H9 (cell line): ENCODE data around the gene PDLIM7. TPM values are rescaled to one million over a fixed set of nuclear protein-coding genes. Genes with fewer than 3 reads are reported as not detected.
A peak's percentile ranks its signal among the peaks of the same experiment; 100 is the strongest.

Source experiments
- DNase-seq: peaks from one replicate; pipeline ENCODE4 v3.0.0-alpha.2; 2017
- H2AFZ ChIP-seq: one replicate; pipeline ENCODE4 v1.6.1; 2013; ENCODE audit warnings: mild to moderate bottlenecking, low read length, control low read depth, moderate library complexity
- H2AK5ac ChIP-seq: 2 replicates; pipeline ENCODE4 v1.6.1; 2013; ENCODE audit warnings: low read length, control low read depth, mixed read lengths; ENCODE audit not compliant: insufficient read length
- H2BK120ac ChIP-seq: one replicate; pipeline ENCODE4 v1.6.1; 2013; ENCODE audit warnings: low read depth, mild to moderate bottlenecking, low read length, control low read depth, inconsistent platforms; ENCODE audit not compliant: poor library complexity, severe bottlenecking
- H2BK12ac ChIP-seq: 2 replicates; pipeline ENCODE4 v1.6.1; 2013; ENCODE audit warnings: low read length, control low read depth, mixed read lengths, low read depth; ENCODE audit not compliant: insufficient read length
- H2BK15ac ChIP-seq: 2 replicates; pipeline ENCODE4 v1.6.1; 2013; ENCODE audit warnings: low read depth, low read length, control low read depth
- H2BK20ac ChIP-seq: one replicate; pipeline ENCODE4 v1.6.1; 2013; ENCODE audit warnings: low read depth, mild to moderate bottlenecking, low read length, control low read depth, inconsistent platforms; ENCODE audit not compliant: poor library complexity, severe bottlenecking
- H2BK5ac ChIP-seq: 2 replicates; pipeline ENCODE4 v1.6.1; 2013; ENCODE audit warnings: low read length, control low read depth, mixed read lengths; ENCODE audit not compliant: insufficient read length
- H3K14ac ChIP-seq: 2 replicates; pipeline ENCODE4 v1.6.1; 2013; ENCODE audit warnings: low read length, control low read depth; ENCODE audit not compliant: insufficient read depth
- H3K18ac ChIP-seq: 2 replicates; pipeline ENCODE4 v1.6.1; 2013; ENCODE audit warnings: low read depth, mild to moderate bottlenecking, mixed read lengths, low read length, control low read depth; ENCODE audit not compliant: insufficient read length
- H3K23ac ChIP-seq: 2 replicates; pipeline ENCODE4 v1.6.1; 2013; ENCODE audit warnings: low read length, control low read depth, mixed read lengths, low read depth; ENCODE audit not compliant: insufficient read length
- H3K23me2 ChIP-seq: 2 replicates; pipeline ENCODE4 v1.6.1; 2013; ENCODE audit warnings: low read depth, mild to moderate bottlenecking, mixed read lengths, low read length, control low read depth; ENCODE audit not compliant: insufficient read length, poor library complexity, severe bottlenecking
- H3K27ac ChIP-seq: 2 replicates; pipeline ENCODE4 v1.5.1; 2013; ENCODE audit warnings: low read length, control low read depth, mixed read lengths, low read depth; ENCODE audit not compliant: insufficient read length
- H3K27me3 ChIP-seq: 2 replicates; pipeline ENCODE4 v1.6.1; 2013; ENCODE audit warnings: low read length, control low read depth, inconsistent platforms; ENCODE audit not compliant: insufficient read depth
- H3K4ac ChIP-seq: 2 replicates; pipeline ENCODE4 v1.6.1; 2013; ENCODE audit warnings: low read depth, mild to moderate bottlenecking, control low read depth, inconsistent platforms, low read length, moderate library complexity
- H3K4me1 ChIP-seq: 2 replicates; pipeline ENCODE4 v1.6.1; 2013; ENCODE audit warnings: low read length, control low read depth, inconsistent platforms; ENCODE audit not compliant: insufficient read depth
- H3K4me2 ChIP-seq: 2 replicates; pipeline ENCODE4 v1.6.1; 2013; ENCODE audit warnings: low read length, control low read depth, mixed read lengths; ENCODE audit not compliant: insufficient read length, insufficient read depth
- H3K56ac ChIP-seq: 2 replicates; pipeline ENCODE4 v1.6.1; 2013; ENCODE audit warnings: low read depth, mild to moderate bottlenecking, mixed read lengths, low read length, control low read depth; ENCODE audit not compliant: insufficient read length
- H3K79me1 ChIP-seq: 2 replicates; pipeline ENCODE4 v1.6.1; 2013; ENCODE audit warnings: low read depth, mild to moderate bottlenecking, moderate library complexity, low read length, control low read depth, inconsistent platforms; ENCODE audit not compliant: insufficient read depth, poor library complexity, severe bottlenecking
- H3K79me2 ChIP-seq: 2 replicates; pipeline ENCODE4 v1.6.1; 2013; ENCODE audit warnings: low read length, control low read depth, inconsistent platforms; ENCODE audit not compliant: insufficient read depth
- H3K9ac ChIP-seq: 2 replicates; pipeline ENCODE4 v1.6.1; 2013; ENCODE audit warnings: low read length, control low read depth, mixed read lengths; ENCODE audit not compliant: insufficient read length; ENCODE audit errors: extremely low read depth
- H3K9me3 ChIP-seq: one replicate; pipeline ENCODE4 v1.6.1; 2013; ENCODE audit warnings: low read depth, low read length, inconsistent platforms; ENCODE audit not compliant: control insufficient read depth
- H3T11ph ChIP-seq: one replicate; pipeline ENCODE4 v1.6.1; 2013; ENCODE audit warnings: mild to moderate bottlenecking, low read length, control low read depth, inconsistent platforms
- H4K20me1 ChIP-seq: one replicate; pipeline ENCODE4 v1.6.1; 2013; ENCODE audit not compliant: control insufficient read depth, insufficient read length, insufficient read depth
- H4K5ac ChIP-seq: 2 replicates; pipeline ENCODE4 v1.6.1; 2013; ENCODE audit warnings: low read depth, mild to moderate bottlenecking, mixed read lengths, low read length, control low read depth; ENCODE audit not compliant: insufficient read length
- H4K8ac ChIP-seq: replicated peaks from 2 replicates; pipeline ENCODE4 v1.6.1; 2013; ENCODE audit warnings: low read length, control low read depth, mixed read lengths, low read depth; ENCODE audit not compliant: insufficient read length
- H4K91ac ChIP-seq: 2 replicates; pipeline ENCODE4 v1.6.1; 2013; ENCODE audit warnings: low read depth, mild to moderate bottlenecking, moderate library complexity, mixed read lengths, low read length, control low read depth; ENCODE audit not compliant: insufficient read length
- H3K27ac Mint-ChIP-seq, 3 experiments: 2 replicates in 2 of 3; 3 replicates in 1 of 3; pipeline ENCODE4 v1.8.0; 2020 to 2021; ENCODE audit warnings: mixed read lengths in 3 of 3, mild to moderate bottlenecking in 1 of 3, moderate library complexity in 1 of 3
- H3K27me3 Mint-ChIP-seq: 2 replicates; pipeline ENCODE4 v1.8.0; 2021; ENCODE audit warnings: low read depth, mild to moderate bottlenecking, moderate library complexity, mixed read lengths
- H3K36me3 Mint-ChIP-seq, 3 experiments: 2 replicates in 2 of 3; 3 replicates in 1 of 3; pipeline ENCODE4 v1.8.0; 2020 to 2021; ENCODE audit warnings: low read depth in 3 of 3, mixed read lengths in 3 of 3; ENCODE audit not compliant: insufficient read depth in 1 of 3
- H3K4me1 Mint-ChIP-seq, 2 experiments: 2 replicates each; pipeline ENCODE4 v1.8.0; 2020; ENCODE audit warnings: mixed read lengths in 2 of 2
- H3K4me3 Mint-ChIP-seq, 2 experiments: 2 replicates in 1 of 2; 3 replicates in 1 of 2; pipeline ENCODE4 v1.8.0; 2020 to 2021; ENCODE audit warnings: mild to moderate bottlenecking in 2 of 2, mixed read lengths in 2 of 2, moderate library complexity in 1 of 2
- H3K9me3 Mint-ChIP-seq, 2 experiments: 2 replicates in 1 of 2; 3 replicates in 1 of 2; pipeline ENCODE4 v1.8.0; 2020; ENCODE audit warnings: mild to moderate bottlenecking in 2 of 2, mixed read lengths in 2 of 2, moderate library complexity in 1 of 2
- WGBS: extraction: QIAGEN DNeasy Blood & Tissue Kit; methylation state at CpG from one replicate; pipeline ENCODE4 v1.1.7; 2013; ENCODE audit warnings: missing lambda C conversion rate, low lambda C conversion rate, mixed read lengths; ENCODE audit not compliant: insufficient read length; ENCODE audit errors: extremely low coverage; 5-methylcytosine and 5-hydroxymethylcytosine counted together
- total RNA-seq: library from RNA; stranded (reverse); gene quantifications from 2 replicates; pipeline ENCODE4 v1.2.1, GENCODE V29; 2021
- TF ChIP-seq, protein P1 (sequence below): fragments of 200-600 bp; sonication (generic); conservative IDR thresholded peaks from 3 replicates; pipeline ENCODE4 v1.8.0; 2021; ENCODE audit warnings: antibody characterized with exemption, mild to moderate bottlenecking

Gene PDLIM7
- total RNA-seq, 1 experiment from 2014 or later, result 137 TPM

DNA sequence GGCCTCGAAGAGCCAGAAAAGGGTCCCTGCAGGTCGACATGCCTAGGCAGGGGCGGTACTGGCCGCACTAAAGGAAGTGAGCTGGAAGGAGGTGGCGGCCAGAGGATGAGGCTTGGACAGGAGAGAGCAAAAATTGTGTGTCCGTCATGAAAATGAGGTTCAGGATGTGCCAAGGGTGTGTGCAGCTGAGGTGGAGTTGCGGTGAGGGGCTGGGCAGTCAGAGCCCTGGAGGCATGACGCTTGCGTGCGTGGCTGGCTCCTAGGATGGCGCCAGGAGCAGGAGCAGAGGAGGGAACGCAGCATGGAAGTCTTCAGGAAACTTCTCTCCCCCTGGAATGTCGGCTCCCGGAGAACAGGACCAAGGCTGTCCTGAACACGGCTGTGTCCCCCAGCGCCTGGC is 5.5 kb upstream of the PDLIM7 start:
- no peak overlapping the region for H3K4me2 ChIP-seq

More for the DNA sequence above, 5.5 kb upstream of the PDLIM7 start:
- Mint-ChIP-seq H3K4me3 (no peak overlapping the region), H3K9me3 (no peaks in the 10 kb centered on the region), H3K27me3 (peaks cover 27% of the 10 kb centered on the region), H3K4me1 (peaks cover 19 to 29% of the 10 kb centered on the region in 2 experiments), H3K36me3 (peaks cover 10 to 14% (median 11%) of the 10 kb centered on the region in 3 experiments; a peak in 6 of 7 replicates), H3K27ac (peak overlapping the region in 1 of 3 experiments; percentile 48; a peak in 2 of 7 replicates)
- no peak overlapping the region for H3K23ac ChIP-seq
- no CpG with 5 or more reads among the region's 16 CpGs for WGBS
- no peaks in the 10 kb centered on the region for H3K23me2 ChIP-seq
- no peak overlapping the region for H2AFZ ChIP-seq
- TF ChIP-seq, protein P1, sequence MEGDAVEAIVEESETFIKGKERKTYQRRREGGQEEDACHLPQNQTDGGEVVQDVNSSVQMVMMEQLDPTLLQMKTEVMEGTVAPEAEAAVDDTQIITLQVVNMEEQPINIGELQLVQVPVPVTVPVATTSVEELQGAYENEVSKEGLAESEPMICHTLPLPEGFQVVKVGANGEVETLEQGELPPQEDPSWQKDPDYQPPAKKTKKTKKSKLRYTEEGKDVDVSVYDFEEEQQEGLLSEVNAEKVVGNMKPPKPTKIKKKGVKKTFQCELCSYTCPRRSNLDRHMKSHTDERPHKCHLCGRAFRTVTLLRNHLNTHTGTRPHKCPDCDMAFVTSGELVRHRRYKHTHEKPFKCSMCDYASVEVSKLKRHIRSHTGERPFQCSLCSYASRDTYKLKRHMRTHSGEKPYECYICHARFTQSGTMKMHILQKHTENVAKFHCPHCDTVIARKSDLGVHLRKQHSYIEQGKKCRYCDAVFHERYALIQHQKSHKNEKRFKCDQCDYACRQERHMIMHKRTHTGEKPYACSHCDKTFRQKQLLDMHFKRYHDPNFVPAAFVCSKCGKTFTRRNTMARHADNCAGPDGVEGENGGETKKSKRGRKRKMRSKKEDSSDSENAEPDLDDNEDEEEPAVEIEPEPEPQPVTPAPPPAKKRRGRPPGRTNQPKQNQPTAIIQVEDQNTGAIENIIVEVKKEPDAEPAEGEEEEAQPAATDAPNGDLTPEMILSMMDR, result no peak
- no peaks in the 10 kb centered on the region; the same call in 1 of the 2 replicates for H3K4me1 ChIP-seq
- no peak overlapping the region for H4K91ac ChIP-seq
- no peak overlapping the region for H2BK20ac ChIP-seq
- no peak overlapping the region for H3K14ac ChIP-seq
- no peak overlapping the region for H2BK15ac ChIP-seq
- no peaks in the 10 kb centered on the region; the same call in 1 of the 2 replicates for H3K27me3 ChIP-seq
- H2BK5ac ChIP-seq, result no peak overlapping the region
- no peak overlapping the region for H3T11ph ChIP-seq
- no peaks in the 10 kb centered on the region for H3K9me3 ChIP-seq
- no peak overlapping the region for H2BK12ac ChIP-seq
- H3K9ac ChIP-seq, result no peak overlapping the region
- no peak overlapping the region for H2BK120ac ChIP-seq
- H4K20me1 ChIP-seq, result no peaks in the 10 kb centered on the region
- no peak overlapping the region for H2AK5ac ChIP-seq
- no peak overlapping the region for H3K4ac ChIP-seq
- no peak overlapping the region for H3K56ac ChIP-seq
- H3K18ac ChIP-seq, result no peak overlapping the region
- H3K79me1 ChIP-seq, result no peaks in the 10 kb centered on the region
- no peak overlapping the region for H4K8ac ChIP-seq
- no peaks in the 10 kb centered on the region for H3K79me2 ChIP-seq
- no peak for DNase-seq
- no peak overlapping the region for H3K27ac ChIP-seq
- no peak overlapping the region for H4K5ac ChIP-seq
